RPMI8226 (cell line): ENCODE results near the gene KRT84.

Experiments
- DNase-seq: peaks from one replicate; pipeline ENCODE4 v3.0.0-alpha.2; 2015

Gene KRT84

GRCh38 chr12:52385226-52385702, at the start of gene KRT84:
KRT84 (minus strand) TSS chr12:52385652; CDS start chr12:52385585, 67 bp downstream.
- no peak for DNase-seq

DNA sequence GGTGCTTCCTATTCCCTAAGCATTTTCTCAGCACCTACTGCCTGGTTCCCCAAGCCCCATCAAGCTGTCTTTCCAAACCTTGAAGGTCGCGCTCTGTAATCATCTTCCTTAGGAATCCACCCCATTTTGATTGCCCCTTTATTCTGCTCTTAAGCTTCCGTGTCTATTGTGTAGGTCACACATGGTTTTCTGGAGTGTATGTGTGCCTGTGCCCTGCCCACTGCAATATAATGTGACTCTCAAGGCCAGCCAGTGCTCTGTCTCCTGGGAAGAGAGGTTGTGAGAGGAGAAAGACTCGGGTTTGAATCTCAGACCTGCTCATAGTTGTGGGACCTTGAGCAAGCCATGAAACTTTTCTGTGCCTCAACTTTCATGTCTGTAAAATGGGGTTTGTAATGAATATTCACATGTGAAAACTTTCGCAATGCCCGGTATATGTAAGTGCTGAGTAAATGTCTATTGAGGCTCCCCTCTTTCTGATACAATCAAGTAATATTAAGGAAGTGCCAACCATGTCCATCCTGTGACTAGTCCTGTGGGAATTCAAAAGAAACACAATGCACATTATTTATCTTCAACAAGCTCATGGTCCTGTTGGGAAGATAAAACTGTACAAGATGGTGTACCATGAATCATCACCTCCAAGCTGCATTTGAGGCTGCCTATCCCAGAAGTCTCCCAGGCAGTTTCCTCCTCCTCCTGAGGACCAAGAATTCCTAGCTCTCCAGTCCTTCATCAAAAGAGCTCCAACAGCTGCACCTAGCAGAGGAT, 49.5 kb upstream of the KRT84 start:
- no peak for DNase-seq

GRCh38 chr12:52434081-52434733, 48.8 kb upstream of the KRT84 start, which contains the start of gene KRT75:
KRT75 (minus strand) TSS chr12:52434371; CDS start chr12:52434304, 67 bp downstream.
- DNase-seq = no peak

GRCh38 chr12:52433501-52434080, 48.1 kb upstream of the KRT84 start:
- no peak for DNase-seq

DNA sequence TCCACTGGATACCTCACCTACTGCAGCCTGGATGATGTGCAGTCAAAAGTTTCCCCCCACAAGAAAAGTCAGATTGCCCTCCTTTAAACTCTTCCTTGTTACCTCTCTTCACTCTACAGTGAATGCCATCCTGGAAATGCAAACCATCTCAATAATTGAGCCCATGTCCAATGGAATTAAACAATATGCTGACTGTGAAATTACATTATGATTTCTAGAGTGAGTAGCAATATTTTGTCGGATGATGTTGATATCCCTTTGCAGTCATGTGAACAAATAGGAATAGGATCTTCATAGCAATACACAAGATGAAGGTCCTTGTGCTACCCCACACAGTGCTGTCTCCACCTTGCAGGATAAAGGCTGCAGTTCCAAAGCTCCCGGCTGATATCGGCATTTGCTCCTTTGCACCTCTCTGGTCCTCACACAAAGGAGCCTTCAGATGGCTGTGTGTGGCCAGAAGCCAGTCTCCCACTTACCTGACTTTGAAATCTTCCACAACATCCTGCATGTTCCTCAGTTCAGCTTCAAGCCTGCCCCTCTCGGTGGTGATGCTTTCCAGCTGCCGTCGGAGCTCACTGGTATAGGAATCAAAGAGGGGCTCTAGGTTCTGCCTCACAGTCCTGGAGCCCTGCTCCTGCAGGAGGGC, 47.2 kb upstream of the KRT84 start:
- DNase-seq = no peak

DNA sequence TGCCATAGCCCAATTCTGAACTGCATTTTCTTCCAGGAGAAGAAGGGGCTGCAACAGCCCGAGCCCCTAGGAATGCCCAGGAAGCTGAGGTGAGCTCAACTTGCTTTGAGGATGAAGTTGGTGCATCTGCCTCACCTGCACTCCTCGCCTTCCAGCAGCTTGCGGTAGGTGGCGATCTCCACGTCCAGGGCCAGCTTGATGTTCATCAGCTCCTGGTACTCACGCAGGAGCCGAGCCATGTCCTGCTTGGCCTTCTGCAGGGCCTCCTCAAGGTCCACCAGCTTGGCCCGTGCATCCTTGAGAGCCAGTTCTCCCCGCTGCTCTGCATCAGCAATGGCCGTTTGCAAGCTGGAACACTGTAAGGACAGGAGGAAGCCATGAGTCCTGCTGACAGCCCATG, 42.7 kb upstream of the KRT84 start:
- DNase-seq = peak; percentile 60

- DNase-seq = no peak
Measured at GRCh38 chr12:52427083-52427482, 41.6 kb upstream of the KRT84 start.

GRCh38 chr12:52426034-52426433, 40.6 kb upstream of the KRT84 start:
- no peak for DNase-seq

- DNase-seq = no peak
Measured at GRCh38 chr12:52425466-52425865, 40.0 kb upstream of the KRT84 start.

DNA sequence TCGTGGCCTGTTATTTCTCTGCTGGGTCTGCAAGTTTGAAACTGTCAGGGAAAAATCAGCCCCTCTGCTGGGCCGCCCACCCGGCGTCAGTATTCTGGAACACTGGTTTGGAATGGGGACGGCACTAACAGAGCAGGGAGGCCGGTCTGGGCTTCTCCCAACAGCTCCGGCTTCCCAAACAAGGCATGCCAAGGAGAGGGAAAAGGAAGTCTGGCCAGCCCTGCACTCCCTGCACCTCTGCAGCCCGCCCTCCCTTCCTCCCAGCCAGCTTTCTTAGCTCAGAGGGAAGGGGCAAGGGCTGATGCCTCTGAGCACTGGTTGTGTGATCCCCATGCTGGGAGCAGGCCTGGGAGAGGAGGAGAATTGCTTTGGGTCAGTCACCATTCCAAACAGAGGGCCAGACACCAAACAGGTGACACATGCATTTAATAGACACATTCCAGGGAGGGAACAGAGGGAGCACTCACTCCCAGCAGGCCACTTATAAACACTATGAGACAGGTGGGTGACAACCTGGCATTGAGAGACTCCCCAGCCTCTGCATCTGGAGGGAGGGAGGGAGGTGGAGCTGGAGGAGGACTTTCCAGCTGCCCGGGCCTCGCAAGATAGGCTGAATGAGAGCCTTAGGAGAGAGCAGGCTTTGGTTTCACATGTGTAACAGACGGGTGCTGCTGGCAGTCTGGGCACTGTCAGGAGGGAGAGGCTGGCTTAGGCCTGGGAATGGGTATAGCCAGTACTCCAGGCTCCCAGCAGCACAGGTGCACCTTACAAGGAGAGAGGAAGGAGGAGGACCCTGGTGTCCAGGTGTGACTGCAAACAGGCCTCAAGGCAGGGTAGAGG, 38.4 kb upstream of the KRT84 start:
- DNase-seq = no peak

GRCh38 chr12:52423035-52423434, 37.6 kb upstream of the KRT84 start:
- DNase-seq = no peak

GRCh38 chr12:52419656-52420055, 34.2 kb upstream of the KRT84 start:
- no peak for DNase-seq

- DNase-seq = no peak
Measured at GRCh38 chr12:52418576-52419110, 33.2 kb upstream of the KRT84 start.

DNA sequence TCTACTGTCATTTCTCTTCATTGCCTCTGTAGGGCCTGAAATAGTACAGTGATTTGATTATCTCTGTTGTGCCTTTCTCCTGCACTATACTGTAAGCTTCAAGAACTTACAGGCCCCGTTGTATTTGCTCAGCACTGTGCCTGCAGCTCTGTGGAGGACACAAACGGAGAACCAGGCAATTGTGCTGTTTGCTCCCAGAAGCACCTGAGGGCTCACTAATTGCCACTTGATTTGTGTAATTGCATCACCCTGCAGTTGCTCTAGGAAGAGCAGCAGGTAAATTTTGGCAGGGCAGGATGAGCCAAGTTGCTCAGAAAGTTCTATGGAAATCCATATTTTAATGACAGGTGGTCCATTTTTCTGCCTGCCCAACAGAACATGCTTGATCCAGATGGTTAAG, 32.3 kb upstream of the KRT84 start:
- DNase-seq = no peak

GRCh38 chr12:52416795-52417194, 31.3 kb upstream of the KRT84 start:
- no peak for DNase-seq

DNA sequence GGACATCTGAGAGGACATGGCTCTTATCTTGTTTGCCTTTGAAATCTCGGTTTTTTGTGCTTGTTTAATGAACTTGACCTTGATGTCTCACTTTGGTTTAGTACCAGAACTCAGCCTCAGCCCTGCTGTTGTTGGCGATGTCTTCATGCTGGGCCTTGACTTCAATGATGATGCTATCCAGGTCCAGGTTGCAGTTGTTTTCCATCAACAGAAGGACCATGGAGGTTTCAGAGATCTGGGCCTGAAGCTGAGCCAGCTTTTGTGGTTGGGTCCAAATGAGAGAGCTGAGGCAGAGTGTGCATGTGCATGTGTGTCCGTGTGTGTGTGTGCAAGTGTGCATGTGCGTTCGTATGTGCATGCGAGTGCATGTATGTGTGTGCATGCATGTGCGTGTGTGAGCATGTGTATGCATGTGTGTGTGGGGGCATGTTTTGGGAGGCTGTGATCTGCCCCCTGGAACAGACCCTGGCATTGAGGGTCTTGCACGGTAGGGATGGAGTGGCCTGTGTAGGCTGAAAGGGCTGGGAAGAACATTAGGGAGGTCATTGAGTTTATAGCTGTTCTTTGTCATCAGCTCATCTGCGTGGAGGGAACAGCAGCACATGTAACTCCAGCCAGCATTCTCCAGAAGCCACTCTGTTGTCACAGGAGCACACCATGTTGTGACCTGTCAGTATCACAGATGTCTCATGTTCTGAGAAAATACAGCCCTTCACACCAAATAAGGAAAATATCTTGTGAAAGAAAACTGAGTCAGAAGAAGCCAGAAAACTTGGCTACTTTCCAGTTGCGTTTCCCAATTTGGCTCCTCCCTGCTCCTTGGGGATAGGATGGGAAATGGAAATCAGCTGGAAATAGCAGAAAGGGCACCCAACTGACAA, 30.7 kb upstream of the KRT84 start:
- DNase-seq = no peak

DNA sequence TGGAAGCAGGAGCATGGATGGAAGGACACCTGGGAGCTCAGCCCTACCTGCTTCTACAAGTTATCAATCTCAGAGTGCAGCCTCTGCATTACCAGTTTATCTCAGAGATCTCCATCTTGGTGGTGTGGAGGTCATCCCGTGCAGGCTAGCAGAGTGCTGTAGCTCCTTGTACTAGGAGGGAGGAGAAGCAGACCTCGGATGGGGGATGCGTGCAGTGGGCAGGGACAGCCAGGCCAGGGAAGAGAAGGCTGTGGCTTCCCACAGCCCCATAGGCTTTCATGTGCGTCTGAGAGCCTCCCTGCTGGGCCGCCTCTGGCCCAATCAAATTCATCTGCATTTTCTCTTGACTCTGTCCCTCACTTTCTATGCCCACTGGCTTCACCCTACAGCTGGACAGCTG, 29.5 kb upstream of the KRT84 start:
- no peak for DNase-seq

DNA sequence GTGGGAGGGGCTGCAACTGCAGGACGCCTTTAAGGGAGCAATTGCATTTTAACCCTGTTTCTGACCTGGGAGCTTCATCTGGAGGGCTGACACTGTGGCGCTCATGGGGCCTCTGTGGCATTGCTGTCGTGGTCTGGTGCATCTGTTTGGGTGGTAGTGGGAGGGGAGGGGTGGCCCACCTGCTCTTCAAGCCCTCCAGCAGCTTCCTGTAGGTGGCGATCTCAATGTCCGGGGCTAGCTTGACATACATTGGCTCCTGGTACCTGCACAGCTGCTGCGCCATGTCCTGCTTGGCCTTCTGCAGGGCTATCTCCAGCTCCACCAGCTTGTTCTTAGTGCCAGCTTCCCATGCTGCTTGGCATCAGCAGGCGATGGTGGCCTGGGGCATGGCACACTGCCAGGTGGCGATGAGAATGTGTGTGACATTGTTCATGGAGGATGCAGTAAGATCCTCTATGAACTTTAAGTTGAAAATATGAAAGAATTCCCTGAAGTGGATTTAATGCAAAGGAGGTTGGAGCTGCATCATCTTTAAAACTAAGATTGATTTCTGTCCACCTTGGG, 28.4 kb upstream of the KRT84 start:
- DNase-seq = no peak

- DNase-seq = no peak
Measured at GRCh38 chr12:52413202-52413601, 27.8 kb upstream of the KRT84 start.

- DNase-seq = no peak
Measured at GRCh38 chr12:52411815-52412214, 26.4 kb upstream of the KRT84 start.
